Common myeloid progenitor, CD34-positive (primary cell): ENCODE results near the gene TRAPPC2B.

ENCODE experiments used
- CTCF ChIA-PET: fragments of 350-600 bp; sonication (Branson Sonifier 250); formaldehyde crosslinking; loops from one replicate; lab custom pipeline; 2021; ENCODE audit warnings: antibody characterized with exemption; lab: Charles Lee
- POLR2A ChIA-PET: fragments of 350-600 bp; sonication (Branson Sonifier 250); formaldehyde crosslinking; loops from one replicate; lab custom pipeline; 2021; ENCODE audit warnings: antibody characterized with exemption; lab: Charles Lee
- DNase-seq, 3 donors: peaks; one replicate each; pipeline versions ENCODE4 v3.0.0 to v3.0.0-alpha.2; 2013
- H3K27ac ChIP-seq, 2 experiments: 1 replicate in 1 of 2; 2 replicates in 1 of 2; pipeline ENCODE4 v1.7.0; 2013; ENCODE audit warnings: inconsistent platforms in 2 of 2, low read length in 2 of 2, mild to moderate bottlenecking in 2 of 2, low read depth in 1 of 2, moderate library complexity in 1 of 2; ENCODE audit not compliant: severe bottlenecking in 2 of 2, insufficient read depth in 1 of 2, poor library complexity in 1 of 2
- H3K27me3 ChIP-seq, 5 experiments: replicated peaks in 2 of 5; 1 replicate in 3 of 5; 2 replicates in 2 of 5; pipeline versions ENCODE4 v1.6.1 to v1.7.0; 2013; ENCODE audit warnings: low read length in 4 of 5, mild to moderate bottlenecking in 2 of 5, moderate library complexity in 2 of 5, inconsistent platforms in 1 of 5; ENCODE audit not compliant: insufficient read depth in 5 of 5, control insufficient read depth in 4 of 5
- H3K36me3 ChIP-seq, 4 experiments: 1 replicate in 2 of 4; 2 replicates in 2 of 4; pipeline versions ENCODE4 v1.6.1 to v1.7.0; 2013; ENCODE audit warnings: low read length in 3 of 4, control low read depth in 1 of 4, mild to moderate bottlenecking in 1 of 4; ENCODE audit not compliant: control insufficient read depth in 4 of 4, insufficient read depth in 4 of 4
- H3K4me1 ChIP-seq, 4 experiments: 1 replicate in 3 of 4; 2 replicates in 1 of 4; pipeline versions ENCODE4 v1.6.1 to v1.7.1; 2013; ENCODE audit warnings: low read length in 3 of 4, mild to moderate bottlenecking in 3 of 4, control low read depth in 1 of 4, inconsistent platforms in 1 of 4, moderate library complexity in 1 of 4; ENCODE audit not compliant: control insufficient read depth in 4 of 4, insufficient read depth in 4 of 4; ENCODE audit errors: control extremely low read depth in 1 of 4
- H3K4me3 ChIP-seq, 7 experiments: 1 replicate in 4 of 7; 2 replicates in 3 of 7; pipeline versions ENCODE4 v1.5.1 to v1.7.0; 2013; ENCODE audit warnings: mild to moderate bottlenecking in 7 of 7, low read length in 6 of 7, moderate library complexity in 6 of 7, inconsistent platforms in 2 of 7, low read depth in 2 of 7, control low read depth in 1 of 7; ENCODE audit not compliant: insufficient read depth in 4 of 7, control insufficient read depth in 1 of 7; ENCODE audit errors: extremely low read depth in 1 of 7
- H3K9me3 ChIP-seq, 5 experiments: 1 replicate in 4 of 5; 2 replicates in 1 of 5; pipeline versions ENCODE4 v1.6.1 to v1.7.1; 2013; ENCODE audit warnings: low read length in 4 of 5, mild to moderate bottlenecking in 2 of 5, inconsistent platforms in 1 of 5, low read depth in 1 of 5, moderate library complexity in 1 of 5; ENCODE audit not compliant: control insufficient read depth in 4 of 5, insufficient read depth in 2 of 5; ENCODE audit errors: control extremely low read depth in 1 of 5
- WGBS: methylation state at CpG from one replicate; pipeline ENCODE4 v1.1.5; 2013; ENCODE audit not compliant: insufficient coverage; 5-methylcytosine and 5-hydroxymethylcytosine counted together

The TRAPPC2B gene

DNA sequence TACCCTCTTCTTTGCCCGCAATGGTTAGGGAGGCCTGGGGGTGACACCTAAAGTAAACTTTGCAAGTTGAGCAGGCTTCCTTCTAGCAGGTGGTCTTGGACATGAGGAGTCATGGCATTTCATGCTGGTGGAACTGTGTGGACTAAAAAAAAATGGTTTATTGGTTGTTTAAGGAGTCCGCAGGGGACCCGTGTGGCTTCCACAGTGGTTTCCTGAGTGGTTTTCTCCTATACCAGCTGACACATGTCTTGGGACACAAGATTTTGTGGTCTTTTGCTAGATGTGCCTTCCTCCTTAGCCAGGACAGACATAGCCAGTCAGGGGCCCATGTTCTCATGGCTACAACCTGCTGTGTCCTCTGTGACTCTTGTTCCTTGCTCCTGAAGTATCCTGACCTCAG, 41.6 kb upstream of the TRAPPC2B start:
- CTCF ChIA-PET = interaction anchor here (1.2 kb wide), 1 partner anchor 34 kb away, joined by 4 read pairs; no protein-coding TSS in a partner anchor
- POLR2A ChIA-PET = no interaction called here

DNA sequence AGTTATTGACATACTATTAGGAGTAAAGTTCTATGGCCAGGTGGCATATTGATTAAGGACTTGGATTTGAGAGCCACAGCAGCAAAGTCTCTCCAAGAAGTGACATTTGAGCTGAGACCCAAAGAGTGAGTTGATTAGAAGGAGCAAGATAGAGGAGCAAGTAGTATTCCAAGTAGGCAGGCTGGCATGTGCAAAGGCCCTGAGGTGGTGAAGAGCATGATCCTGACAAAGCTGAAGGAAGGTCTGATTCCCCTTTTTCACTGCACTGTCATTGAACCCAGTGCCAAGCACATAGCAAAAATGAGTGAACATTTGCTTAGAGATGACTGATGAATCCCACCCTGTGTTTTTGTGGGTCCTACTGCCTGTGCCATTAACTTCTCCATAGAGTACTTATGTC, 38.4 kb upstream of the TRAPPC2B start:
- H3K4me3 ChIP-seq = no peak overlapping the region
- ChIA-PET CTCF (interaction anchor here (0.6 to 0.7 kb wide), 2 partner anchors 32 to 138 kb away, joined by 3 read pairs; no protein-coding TSS in a partner anchor), POLR2A (no interaction called here)
- H3K4me1 ChIP-seq = peaks cover 7 to 20% (median 17%) of the 10 kb centered on the region in 4 experiments
- no peak for DNase-seq
- H3K27ac ChIP-seq = no peak overlapping the region
- peaks cover 0 to 50% (median 27%) of the 10 kb centered on the region in 5 experiments for H3K9me3 ChIP-seq
- H3K36me3 ChIP-seq = peaks cover 35 to 65% (median 53%) of the 10 kb centered on the region in 4 experiments
- H3K27me3 ChIP-seq = no peaks in the 10 kb centered on the region

More for the DNA sequence above, 41.6 kb upstream of the TRAPPC2B start:
- peaks cover 1 to 25% (median 7%) of the 10 kb centered on the region in 5 experiments for H3K9me3 ChIP-seq
- peaks cover 0 to 22% (median 3%) of the 10 kb centered on the region in 5 experiments for H3K27me3 ChIP-seq
- H3K36me3 ChIP-seq = peaks cover 14 to 35% (median 28%) of the 10 kb centered on the region in 4 experiments
- peak overlapping the region in 5 of 7 experiments; percentile 30 to 87 (median 83) for H3K4me3 ChIP-seq
- 29% methylated on average over 3 of the region's 3 CpGs for WGBS
- H3K27ac ChIP-seq = no peak overlapping the region
- peaks cover 7 to 21% (median 19%) of the 10 kb centered on the region in 4 experiments for H3K4me1 ChIP-seq
- DNase-seq = peak; percentile 14 to 60 (median 43)

DNA sequence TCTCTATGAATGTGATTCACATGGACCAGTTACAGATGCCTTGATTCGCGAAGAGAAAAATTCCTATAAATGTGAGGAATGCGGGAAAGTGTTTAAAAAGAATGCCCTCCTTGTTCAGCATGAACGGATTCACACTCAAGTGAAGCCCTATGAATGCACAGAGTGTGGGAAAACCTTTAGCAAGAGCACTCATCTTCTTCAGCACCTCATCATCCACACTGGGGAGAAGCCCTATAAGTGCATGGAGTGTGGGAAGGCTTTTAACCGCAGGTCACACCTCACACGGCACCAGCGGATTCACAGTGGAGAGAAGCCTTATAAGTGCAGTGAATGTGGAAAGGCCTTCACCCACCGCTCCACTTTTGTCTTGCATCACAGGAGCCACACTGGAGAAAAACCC, 35.4 kb upstream of the TRAPPC2B start:
- WGBS = 100% methylated on average over 3 of the region's 8 CpGs
- ChIA-PET CTCF (no interaction called here), POLR2A (no interaction called here)
- no peak overlapping the region for H3K4me3 ChIP-seq
- H3K27me3 ChIP-seq = no peaks in the 10 kb centered on the region
- peaks cover 40 to 70% (median 54%) of the 10 kb centered on the region in 4 experiments for H3K36me3 ChIP-seq
- H3K27ac ChIP-seq = no peak overlapping the region
- peaks cover 0 to 50% (median 30%) of the 10 kb centered on the region in 5 experiments for H3K9me3 ChIP-seq
- DNase-seq = no peak
- no peaks in the 10 kb centered on the region for H3K4me1 ChIP-seq

GRCh38 chr19:57334191-57334590, 29.2 kb upstream of the TRAPPC2B start:
- CTCF ChIA-PET = no interaction called here
- WGBS = 97% methylated on average over 4 of the region's 4 CpGs
- H3K27ac ChIP-seq = no peak overlapping the region
- peaks cover 0 to 11% (median under 1%) of the 10 kb centered on the region in 5 experiments for H3K9me3 ChIP-seq
- no peak overlapping the region for H3K4me3 ChIP-seq
- no peak for DNase-seq
- POLR2A ChIA-PET = no interaction called here
- peaks cover 3 to 13% (median 9%) of the 10 kb centered on the region in 4 experiments for H3K36me3 ChIP-seq
- H3K4me1 ChIP-seq = no peaks in the 10 kb centered on the region
- H3K27me3 ChIP-seq = no peaks in the 10 kb centered on the region

GRCh38 chr19:57338877-57339276, 24.5 kb upstream of the TRAPPC2B start:
- ChIA-PET CTCF (no interaction called here), POLR2A (no interaction called here)
- no peak overlapping the region for H3K4me3 ChIP-seq
- WGBS = 100% methylated on average over 2 of the region's 3 CpGs
- H3K9me3 ChIP-seq = peaks cover 0 to 10% (median 0%) of the 10 kb centered on the region in 5 experiments
- no peaks in the 10 kb centered on the region for H3K4me1 ChIP-seq
- H3K27me3 ChIP-seq = peaks cover 0 to 4% (median 3%) of the 10 kb centered on the region in 5 experiments
- DNase-seq = no peak
- no peak overlapping the region for H3K27ac ChIP-seq
- H3K36me3 ChIP-seq = peaks cover 0 to 2% (median 0%) of the 10 kb centered on the region in 4 experiments

GRCh38 chr19:57342582-57342981, 20.8 kb upstream of the TRAPPC2B start:
- CTCF ChIA-PET = no interaction called here
- Histone ChIP-seq H3K4me1 (no peaks in the 10 kb centered on the region), H3K36me3 (no peaks in the 10 kb centered on the region), H3K27me3 (peaks cover 0 to 8% (median 3%) of the 10 kb centered on the region in 5 experiments), H3K4me3 (no peak overlapping the region), H3K9me3 (peaks cover 0 to 4% (median 0%) of the 10 kb centered on the region in 5 experiments), H3K27ac (no peak overlapping the region)
- 72% methylated on average over 3 of the region's 6 CpGs for WGBS
- POLR2A ChIA-PET = no interaction called here
- DNase-seq = no peak

DNA sequence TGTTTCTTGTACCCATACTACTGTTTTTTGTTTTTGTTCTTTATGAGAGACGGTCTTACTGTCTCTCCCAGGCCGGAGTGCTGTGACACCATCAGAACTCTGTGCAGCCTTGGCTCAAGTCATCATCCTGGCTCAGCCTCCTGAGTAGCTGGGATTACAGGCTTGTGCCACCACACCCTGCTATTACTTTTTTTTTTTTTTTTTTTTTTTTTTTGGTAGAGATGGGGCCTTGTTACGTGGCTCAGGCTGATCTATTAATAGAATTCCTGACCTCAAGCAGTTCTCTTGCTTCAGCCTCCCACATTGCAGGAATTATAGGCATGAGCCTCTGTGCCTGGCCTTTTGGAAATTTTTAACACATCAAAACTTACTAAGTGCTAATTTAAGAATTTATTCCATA, 15.2 kb upstream of the TRAPPC2B start:
- H3K4me3 ChIP-seq = no peak overlapping the region
- CTCF ChIA-PET = no interaction called here
- peaks cover 0 to 4% (median under 1%) of the 10 kb centered on the region in 4 experiments for H3K36me3 ChIP-seq

More for the DNA sequence above, 15.2 kb upstream of the TRAPPC2B start:
- Histone ChIP-seq H3K27ac (no peak overlapping the region), H3K9me3 (no peaks in the 10 kb centered on the region), H3K27me3 (peaks cover 0 to 8% (median 3%) of the 10 kb centered on the region in 5 experiments), H3K4me1 (peaks cover 3 to 19% (median 15%) of the 10 kb centered on the region in 4 experiments)
- no CpG with 5 or more reads among the region's 3 CpGs for WGBS
- DNase-seq = no peak
- POLR2A ChIA-PET = no interaction called here
